IMR-90 (cell line): ENCODE measurements around the gene SULT1E1. TPM values are rescaled to one million over a fixed set of nuclear protein-coding genes. Genes with fewer than 3 reads are reported as not detected.

Experiments used
- ATAC-seq: fragments of 200-7000 bp; cut with Tn5 transposase; 2 replicates; pipeline ENCODE4 v1.9.1; 2020; ENCODE audit warnings: low read depth, mild to moderate bottlenecking, moderate library complexity
- BruUV-seq: library from RNA; stranded (reverse); fragments of 400-500 nt; replicated peaks from 2 replicates; lab custom pipeline; 2021; lab: Mats Ljungman, UMichigan
- CTCF ChIA-PET: fragments of 300-600 bp; formaldehyde crosslinking; extraction: SDS; loops from one replicate; lab custom pipeline; 2021; ENCODE audit warnings: antibody characterized with exemption; lab: Yijun Ruan, JAX
- POLR2A ChIA-PET: fragments of 300-600 bp; sonication (Branson Sonifier 250); formaldehyde crosslinking; loops from one replicate; lab custom pipeline; 2022; ENCODE audit warnings: antibody characterized with exemption; ENCODE audit not compliant: unreplicated experiment; lab: Charles Lee
- DNase-seq: peaks from one replicate; pipeline ENCODE4 v3.0.0; 2013
- H2AFZ ChIP-seq: replicated peaks from 2 replicates; pipeline ENCODE3; 2013; ENCODE audit warnings: low read length, mild to moderate bottlenecking; ENCODE audit not compliant: poor library complexity
- H2AK5ac ChIP-seq: 2 replicates; pipeline ENCODE4 v1.6.1; 2013; ENCODE audit warnings: low read depth, low read length, inconsistent platforms
- H2AK9ac ChIP-seq: replicated peaks from 2 replicates; pipeline ENCODE3; 2013; ENCODE audit warnings: mild to moderate bottlenecking, low read depth, low read length, moderate library complexity; ENCODE audit not compliant: poor library complexity
- H2BK120ac ChIP-seq: 2 replicates; pipeline ENCODE4 v1.6.1; 2013; ENCODE audit warnings: low read depth, low read length, inconsistent platforms
- H2BK15ac ChIP-seq: 3 replicates; pipeline ENCODE4 v1.6.1; 2013; ENCODE audit warnings: low read depth, low read length, inconsistent platforms
- H2BK20ac ChIP-seq: 2 replicates; pipeline ENCODE4 v1.6.1; 2013; ENCODE audit warnings: low read depth, mild to moderate bottlenecking, inconsistent platforms, low read length, moderate library complexity
- H2BK5ac ChIP-seq: 2 replicates; pipeline ENCODE4 v1.6.1; 2013; ENCODE audit warnings: mild to moderate bottlenecking, low read depth, low read length, inconsistent platforms; ENCODE audit not compliant: poor library complexity, severe bottlenecking
- H3K14ac ChIP-seq: replicated peaks from 2 replicates; pipeline ENCODE4 v1.6.1; 2013; ENCODE audit warnings: low read depth, low read length, inconsistent platforms
- H3K18ac ChIP-seq: 2 replicates; pipeline ENCODE4 v1.6.1; 2013; ENCODE audit warnings: low read depth, low read length, control low read depth
- H3K23ac ChIP-seq: 2 replicates; pipeline ENCODE4 v1.6.1; 2013; ENCODE audit warnings: low read depth, low read length, inconsistent platforms
- H3K27ac ChIP-seq: 2 replicates; pipeline ENCODE4 v1.5.1; 2013; ENCODE audit warnings: mild to moderate bottlenecking, control low read depth, low read length; ENCODE audit not compliant: insufficient read depth
- H3K27me3 ChIP-seq: 2 replicates; pipeline ENCODE4 v1.6.1; 2013; ENCODE audit warnings: low read length; ENCODE audit not compliant: control insufficient read depth, insufficient read depth
- H3K36me3 ChIP-seq: 2 replicates; pipeline ENCODE4 v1.6.1; 2013; ENCODE audit warnings: low read length, mixed read lengths; ENCODE audit not compliant: control insufficient read depth, insufficient read depth
- H3K4ac ChIP-seq: 2 replicates; pipeline ENCODE4 v1.6.1; 2013; ENCODE audit warnings: low read depth, low read length, inconsistent platforms
- H3K4me1 ChIP-seq: 2 replicates; pipeline ENCODE4 v1.6.1; 2013; ENCODE audit warnings: low read length, mixed read lengths; ENCODE audit not compliant: control insufficient read depth, insufficient read depth
- H3K4me2 ChIP-seq: 2 replicates; pipeline ENCODE4 v1.6.1; 2013; ENCODE audit warnings: low read depth, mild to moderate bottlenecking, control low read depth, low read length, moderate library complexity
- H3K4me3 ChIP-seq: 2 replicates; pipeline ENCODE4 v1.5.1; 2013; ENCODE audit warnings: low read depth, mild to moderate bottlenecking, control low read depth, low read length, moderate library complexity; ENCODE audit not compliant: insufficient read depth
- H3K56ac ChIP-seq: 2 replicates; pipeline ENCODE4 v1.6.1; 2013; ENCODE audit warnings: low read length, inconsistent platforms; ENCODE audit not compliant: insufficient read depth; ENCODE audit errors: extremely low read depth
- H3K79me1 ChIP-seq, 2 experiments: 2 replicates each; pipeline ENCODE4 v1.6.1; 2013; ENCODE audit warnings: low read length in 2 of 2, inconsistent platforms in 1 of 2, low read depth in 1 of 2
- H3K9ac ChIP-seq: 2 replicates; pipeline ENCODE4 v1.6.1; 2013; ENCODE audit warnings: low read depth, low read length, control low read depth
- H3K9me1 ChIP-seq: 2 replicates; pipeline ENCODE4 v1.6.1; 2013; ENCODE audit warnings: low read length, inconsistent platforms; ENCODE audit not compliant: insufficient read depth
- H3K9me3 ChIP-seq: 2 replicates; pipeline ENCODE4 v1.6.1; 2013; ENCODE audit warnings: low read length; ENCODE audit not compliant: control insufficient read depth, insufficient read depth
- H4K20me1 ChIP-seq: 2 replicates; pipeline ENCODE4 v1.6.1; 2013; ENCODE audit warnings: low read length, inconsistent platforms; ENCODE audit not compliant: insufficient read depth
- H4K5ac ChIP-seq: 2 replicates; pipeline ENCODE4 v1.6.1; 2013; ENCODE audit warnings: mild to moderate bottlenecking, low read depth, low read length, control low read depth
- H4K8ac ChIP-seq, 2 experiments: 2 replicates each; pipeline ENCODE4 v1.6.1; 2013; ENCODE audit warnings: low read depth in 2 of 2, low read length in 2 of 2, control low read depth in 1 of 2, inconsistent platforms in 1 of 2
- H4K91ac ChIP-seq: 2 replicates; pipeline ENCODE4 v1.6.1; 2013; ENCODE audit warnings: low read depth, low read length, inconsistent platforms; ENCODE audit not compliant: insufficient read depth
- BHLHE40 ChIP-seq: fragments of 150-350 bp; IDR thresholded peaks from 2 replicates; pipeline ENCODE4 v1.6.1; 2016; ENCODE audit warnings: mild to moderate bottlenecking, low read depth, low read length
- CEBPB ChIP-seq: IDR thresholded peaks from 2 replicates; pipeline ENCODE4 v1.6.1; 2012; ENCODE audit warnings: low read depth, low read length, improper control_type of control experiment
- MAFK ChIP-seq: IDR thresholded peaks from 2 replicates; pipeline ENCODE4 v1.6.1; 2012; ENCODE audit warnings: low read depth, low read length, improper control_type of control experiment
- MAZ ChIP-seq: IDR thresholded peaks from 2 replicates; pipeline ENCODE4 v1.6.1; 2012; ENCODE audit warnings: low read depth, mild to moderate bottlenecking, low read length, improper control_type of control experiment, moderate library complexity, borderline replicate concordance
- NFE2L2 ChIP-seq: fragments of 150-350 bp; IDR thresholded peaks from 2 replicates; pipeline ENCODE4 v1.6.1; 2016; ENCODE audit warnings: low read depth, mild to moderate bottlenecking, low read length
- POLR2A ChIP-seq: IDR thresholded peaks from 2 replicates; pipeline ENCODE4 v1.6.1; 2012; ENCODE audit warnings: mild to moderate bottlenecking, low read depth, low read length
- RAD21 ChIP-seq: IDR thresholded peaks from 2 replicates; pipeline ENCODE4 v1.6.1; 2012; ENCODE audit warnings: low read length, improper control_type of control experiment
- dilution Hi-C: fragments of 300-500 bp; cut with HindIII; formaldehyde crosslinking; loops from one replicate; pipeline ENCODE4 v1.14.3; 2018; ENCODE audit warnings: low sequenced_read_pairs; ENCODE audit not compliant: unreplicated experiment
- in situ Hi-C: fragments of 300-500 bp; cut with MboI; formaldehyde crosslinking; loops from 3 replicates; pipeline ENCODE4 v1.14.3; 2019; ENCODE audit warnings: low sequenced_read_pairs, inconsistent platforms, mixed read lengths
- intact Hi-C: fragments of 100-400 bp; cut with micrococcal nuclease; formaldehyde crosslinking; loops from 2 replicates; pipeline ENCODE4 v1.10.0; 2022
- polyA plus RNA-seq, 3 experiments: library from polyadenylated mRNA; depleted of rRNA; stranded (reverse); fragments of >200 nt; gene quantifications; 2 replicates each; pipeline ENCODE4 v1.2.3, GENCODE V29; 2012; ENCODE audit warnings: low replicate concordance in 1 of 3
- total RNA-seq: library from RNA; depleted of rRNA; stranded (reverse); fragments of >200 nt; gene quantifications from 2 replicates; pipeline ENCODE4 v1.2.3, GENCODE V29; 2012
- TF ChIP-seq, protein P1 (sequence below): fragments of 150-350 bp; IDR thresholded peaks from 2 replicates; pipeline ENCODE4 v1.6.1; 2017; ENCODE audit warnings: mild to moderate bottlenecking, antibody characterized with exemption, low read length, low read depth

SULT1E1 gene
- total and polyA plus RNA-seq, 2 of the 4 experiments (the other 2 are of a cell fraction): not detected

DNA sequence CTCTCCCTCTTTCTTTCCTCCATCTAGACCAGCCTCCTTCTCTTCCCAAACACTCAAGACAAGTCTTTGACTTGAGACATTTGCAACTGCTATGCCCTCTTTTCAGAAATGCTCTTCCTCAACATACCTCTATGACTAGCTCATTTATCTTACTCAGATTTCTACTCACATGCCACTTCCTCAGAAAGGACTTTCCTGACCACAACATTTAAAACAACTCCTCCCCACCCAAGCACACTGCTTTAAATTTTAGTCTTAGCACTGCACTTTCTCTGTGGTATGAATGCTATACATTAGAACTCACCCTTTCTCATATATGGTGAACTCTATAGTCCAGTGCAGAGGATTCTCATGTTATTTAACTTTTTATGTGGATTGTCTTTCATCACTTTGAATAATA lies 28.4 kb upstream of the SULT1E1 start:
- Histone ChIP-seq H3K4ac (no peak overlapping the region), H3K9me3 (no peaks in the 10 kb centered on the region), H3K9ac (no peak overlapping the region), H3K9me1 (no peaks in the 10 kb centered on the region), H2BK5ac (no peak overlapping the region), H3K4me3 (no peak overlapping the region), H3K4me2 (no peak overlapping the region), H2AFZ (no peak overlapping the region), H3K4me1 (no peaks in the 10 kb centered on the region), H4K8ac (no peak overlapping the region), H2BK120ac (no peak overlapping the region), H3K79me1 (no peaks in the 10 kb centered on the region), H3K36me3 (no peaks in the 10 kb centered on the region), H3K14ac (no peak overlapping the region), H2AK5ac (no peak overlapping the region), H4K20me1 (no peaks in the 10 kb centered on the region), H2AK9ac (no peak overlapping the region), H3K27me3 (no peaks in the 10 kb centered on the region), H2BK20ac (no peak overlapping the region), H3K56ac (no peak overlapping the region), H3K27ac (no peak overlapping the region), H3K18ac (no peak overlapping the region), H3K23ac (no peak overlapping the region), H2BK15ac (no peak overlapping the region), H4K5ac (no peak overlapping the region), H4K91ac (no peak overlapping the region)
- in situ Hi-C loops (no loop called here), intact Hi-C loops (loop anchor here (10.0 kb wide), 1 partner anchor 1394 kb away; no protein-coding TSS in a partner anchor), dilution Hi-C loops (no loop called here)
- no peak for ATAC-seq
- TF ChIP-seq RAD21 (no peak), MAFK (no peak), MAZ (no peak), POLR2A (no peak), BHLHE40 (no peak), NFE2L2 (no peak), CEBPB (no peak)
- TF ChIP-seq, protein P1, sequence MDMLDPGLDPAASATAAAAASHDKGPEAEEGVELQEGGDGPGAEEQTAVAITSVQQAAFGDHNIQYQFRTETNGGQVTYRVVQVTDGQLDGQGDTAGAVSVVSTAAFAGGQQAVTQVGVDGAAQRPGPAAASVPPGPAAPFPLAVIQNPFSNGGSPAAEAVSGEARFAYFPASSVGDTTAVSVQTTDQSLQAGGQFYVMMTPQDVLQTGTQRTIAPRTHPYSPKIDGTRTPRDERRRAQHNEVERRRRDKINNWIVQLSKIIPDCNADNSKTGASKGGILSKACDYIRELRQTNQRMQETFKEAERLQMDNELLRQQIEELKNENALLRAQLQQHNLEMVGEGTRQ: no peak
- ChIA-PET CTCF (no interaction called here), POLR2A (no interaction called here)
- no peak for DNase-seq
- BruUV-seq: no TSS peak
